K562 (cell line): ENCODE measurements around the gene PRSS8. TPM values are rescaled to one million over a fixed set of nuclear protein-coding genes. Genes with fewer than 3 reads are reported as not detected.

Experiments used
- ARHGAP35 ChIP-seq: fragments of 450-650 bp; IDR thresholded peaks from 2 replicates; pipeline ENCODE4 v1.6.1; 2018; ENCODE audit not compliant: partially characterized antibody
- CREM ChIP-seq: IDR thresholded peaks from 2 replicates; pipeline ENCODE4 v1.6.1; 2014; ENCODE audit warnings: antibody characterized with exemption, low read depth
- ELF2 ChIP-seq: fragments of 250-450 bp; sonication (Bioruptor Pico); IDR thresholded peaks from 2 replicates; pipeline ENCODE4 v1.5.0; 2021; ENCODE audit warnings: mild to moderate bottlenecking
- EP300 ChIP-seq: IDR thresholded peaks from 2 replicates; pipeline ENCODE4 v1.6.1; 2012; ENCODE audit warnings: low read length, improper control_type of control experiment
- GABPB1 ChIP-seq: sonication (generic); formaldehyde crosslinking; IDR thresholded peaks from 2 replicates; pipeline ENCODE4 v1.8.0; 2022; ENCODE audit warnings: mild to moderate bottlenecking, missing genetic modification reagents
- GTF2A2 ChIP-seq: IDR thresholded peaks from 2 replicates; pipeline ENCODE4 v1.6.1; 2016; ENCODE audit warnings: mild to moderate bottlenecking, missing genetic modification characterization, missing compliant biosample characterization
- HDAC8 ChIP-seq: fragments of 450-650 bp; IDR thresholded peaks from 2 replicates; pipeline ENCODE4 v1.6.1; 2016; ENCODE audit warnings: mild to moderate bottlenecking, missing genetic modification characterization, moderate library complexity, missing compliant biosample characterization
- KAT8 ChIP-seq: fragments of 450-650 bp; IDR thresholded peaks from 2 replicates; pipeline ENCODE4 v1.6.1; 2016; ENCODE audit warnings: low read depth, mild to moderate bottlenecking
- NCOA6 ChIP-seq: fragments of 450-650 bp; IDR thresholded peaks from 2 replicates; pipeline ENCODE4 v1.6.1; 2017; ENCODE audit warnings: mild to moderate bottlenecking
- NFXL1 ChIP-seq: fragments of 450-650 bp; formaldehyde crosslinking; IDR thresholded peaks from 2 replicates; pipeline ENCODE4 v1.4.0; 2021; ENCODE audit warnings: mild to moderate bottlenecking
- POLR2AphosphoS2 ChIP-seq: IDR thresholded peaks from 2 replicates; pipeline ENCODE4 v1.6.1; 2012; ENCODE audit warnings: low read length, improper control_type of control experiment
- SMAD1 ChIP-seq: fragments of 150-350 bp; IDR thresholded peaks from 2 replicates; pipeline ENCODE4 v1.6.1; 2014; ENCODE audit warnings: low read length, low read depth; ENCODE audit not compliant: partially characterized antibody
- SNIP1 ChIP-seq: fragments of 450-650 bp; IDR thresholded peaks from 2 replicates; pipeline ENCODE4 v1.7.1; 2017; ENCODE audit warnings: low read depth, mild to moderate bottlenecking
- SPI1 ChIP-seq: IDR thresholded peaks from 2 replicates; pipeline ENCODE4 v1.6.1; 2011; ENCODE audit warnings: low read depth, low read length, control low read depth, borderline replicate concordance
- TAF15 ChIP-seq: fragments of 200-400 bp; formaldehyde crosslinking; IDR thresholded peaks from 2 replicates; pipeline ENCODE4 v1.6.1; 2017; ENCODE audit warnings: mild to moderate bottlenecking, low read depth, low read length, moderate library complexity
- TEAD1 ChIP-seq, 2 experiments: fragments of 450-650 bp in 1 of 2; sonication (generic) in 1 of 2; formaldehyde crosslinking; IDR thresholded peaks; 2 replicates each; pipeline versions ENCODE4 v1.4.0 to v1.8.0; 2020 to 2022; ENCODE audit warnings: mild to moderate bottlenecking in 2 of 2, missing genetic modification reagents in 1 of 2
- ZNF212 ChIP-seq: fragments of 450-650 bp; formaldehyde crosslinking; IDR thresholded peaks from 2 replicates; pipeline ENCODE4 v1.4.0; 2020; ENCODE audit warnings: mild to moderate bottlenecking
- ZNF507 ChIP-seq: conservative IDR thresholded peaks from 2 replicates; pipeline ENCODE4 v1.6.1; 2017; ENCODE audit warnings: missing genetic modification characterization, missing compliant biosample characterization
- ZNF668 ChIP-seq: fragments of 250-450 bp; sonication (Bioruptor Pico); IDR thresholded peaks from 2 replicates; pipeline ENCODE4 v1.8.0; 2022; ENCODE audit warnings: mild to moderate bottlenecking, inconsistent platforms
- ZNF780A ChIP-seq: fragments of 250-450 bp; sonication (Bioruptor Pico); IDR thresholded peaks from 2 replicates; pipeline ENCODE4 v1.5.0; 2021; ENCODE audit warnings: mild to moderate bottlenecking
- polyA plus RNA-seq, 8 experiments: library from polyadenylated mRNA; depleted of rRNA in 4 of 8; stranded (reverse) in 5 of 8; unstranded in 3 of 8; fragments of >200 nt; fragmentation: Nextera tagmentation in 2 of 8; fragmentation: Illumina TruSeq in 1 of 8; extraction: Ambion mirVana in 2 of 8; extraction: Trizol in 1 of 8; gene quantifications; 2 replicates each; pipeline versions ENCODE4 v1.2.1 to v1.2.3, GENCODE V29; 2011 to 2014; ENCODE audit warnings: inconsistent platforms in 1 of 8, missing spikeins in 1 of 8
- total RNA-seq, 7 experiments: library from RNA; depleted of rRNA in 6 of 7; stranded (reverse); fragments of >200 nt in 6 of 7; fragmentation: Illumina TruSeq in 2 of 7; extraction: Trizol in 2 of 7; gene quantifications; 2 replicates each; pipeline versions ENCODE4 v1.2.1 to v1.2.3, GENCODE V29; 2011 to 2021; ENCODE audit warnings: low replicate concordance in 1 of 7
- TF ChIP-seq, protein P1 (sequence below): sonication (generic); formaldehyde crosslinking; IDR thresholded peaks from 2 replicates; pipeline ENCODE4 v1.8.0; 2022; ENCODE audit warnings: mild to moderate bottlenecking, missing genetic modification reagents
- TF ChIP-seq, protein P2 (sequence below): sonication (generic); formaldehyde crosslinking; IDR thresholded peaks from 2 replicates; pipeline ENCODE4 v1.9.0; 2022; ENCODE audit warnings: mild to moderate bottlenecking, missing genetic modification reagents
- TF ChIP-seq, protein P3 (sequence below): IDR thresholded peaks from 2 replicates; pipeline ENCODE4 v1.6.1; 2011; ENCODE audit warnings: borderline replicate concordance, low read depth, mild to moderate bottlenecking, moderate library complexity, low read length; ENCODE audit not compliant: insufficient read depth, poor library complexity, severe bottlenecking
- TF ChIP-seq, protein P4 (sequence below): fragments of 450-650 bp; IDR thresholded peaks from 2 replicates; pipeline ENCODE4 v1.6.1; 2017; ENCODE audit warnings: mild to moderate bottlenecking, moderate library complexity
- TF ChIP-seq, protein P5 (sequence below): fragments of 250-450 bp; sonication (Bioruptor Pico); IDR thresholded peaks from 2 replicates; pipeline ENCODE4 v1.8.0; 2022; ENCODE audit warnings: moderate library complexity, mild to moderate bottlenecking, inconsistent platforms

PRSS8 gene
- total and polyA plus RNA-seq, 9 of the 15 experiments (the other 6 are each of a cell fraction or from before 2014, with no cell fraction given) = 0.25 to 3.9 (median 1.3) TPM; not detected in 1

DNA sequence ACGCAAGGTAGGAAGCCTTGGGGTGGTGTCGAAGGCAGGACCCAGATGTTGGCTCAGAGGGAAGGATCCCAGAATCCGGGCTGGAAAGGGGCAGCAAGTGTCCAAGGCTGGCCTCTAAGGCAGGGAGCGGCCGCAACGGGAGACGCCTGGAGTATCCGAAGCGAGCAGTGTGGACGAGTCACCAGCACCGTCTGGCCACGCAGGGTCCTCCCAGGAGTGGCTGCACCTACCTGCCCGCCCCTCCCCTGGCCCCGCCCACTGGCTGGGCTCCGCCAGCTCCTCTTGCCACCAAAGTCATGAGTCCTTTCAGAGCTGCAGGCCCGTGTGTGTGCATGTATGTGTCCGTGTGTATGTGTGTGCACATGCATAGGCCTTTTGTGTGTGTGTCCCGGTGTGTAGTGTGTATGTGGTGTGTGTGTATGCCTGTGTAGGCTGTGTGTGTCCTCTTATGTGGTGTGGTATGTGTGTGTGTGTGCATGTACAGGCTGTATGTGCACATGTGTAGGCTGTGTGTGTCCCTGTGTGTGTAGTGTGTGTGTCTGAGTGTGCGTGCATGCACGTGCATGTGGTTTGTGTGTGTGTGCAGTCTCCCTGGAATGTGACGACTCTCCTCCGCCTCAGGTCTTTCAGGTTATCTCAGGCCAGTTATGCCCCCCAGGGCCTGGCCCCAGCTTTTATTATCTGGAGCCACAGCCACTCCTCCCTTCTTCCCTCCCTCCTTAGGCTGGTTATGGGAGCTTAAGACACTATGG, at the start of gene PRSS8 (continued):
- TF ChIP-seq, protein P1, sequence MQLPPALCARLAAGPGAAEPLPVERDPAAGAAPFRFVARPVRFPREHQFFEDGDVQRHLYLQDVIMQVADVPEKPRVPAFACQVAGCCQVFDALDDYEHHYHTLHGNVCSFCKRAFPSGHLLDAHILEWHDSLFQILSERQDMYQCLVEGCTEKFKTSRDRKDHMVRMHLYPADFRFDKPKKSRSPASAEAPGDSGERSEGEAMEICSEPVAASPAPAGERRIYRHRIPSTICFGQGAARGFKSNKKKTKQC = no peak
- TF ChIP-seq, protein P2, sequence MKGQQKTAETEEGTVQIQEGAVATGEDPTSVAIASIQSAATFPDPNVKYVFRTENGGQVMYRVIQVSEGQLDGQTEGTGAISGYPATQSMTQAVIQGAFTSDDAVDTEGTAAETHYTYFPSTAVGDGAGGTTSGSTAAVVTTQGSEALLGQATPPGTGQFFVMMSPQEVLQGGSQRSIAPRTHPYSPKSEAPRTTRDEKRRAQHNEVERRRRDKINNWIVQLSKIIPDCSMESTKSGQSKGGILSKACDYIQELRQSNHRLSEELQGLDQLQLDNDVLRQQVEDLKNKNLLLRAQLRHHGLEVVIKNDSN = no peak; the same call in 1 of the 2 replicates
- TF ChIP-seq NCOA6 (no peak), GABPB1 (no peak), KAT8 (no peak), ZNF212 (CRISPR knock-in tag) (no peak), CREM (no peak), SPI1 (no peak), ZNF668 (no peak), GTF2A2 (tag) (no peak), TEAD1 (CRISPR knock-in tag; IDR thresholded peaks at IDR 0.05) (peak in 1 of 2 experiments; percentile 51; a peak in 1 of 4 replicates), NFXL1 (CRISPR knock-in tag) (no peak), POLR2AphosphoS2 (no peak), HDAC8 (tag) (no peak), SMAD1 (no peak), EP300 (no peak), ARHGAP35 (peak; percentile 74), ELF2 (CRISPR knock-in tag) (no peak), TAF15 (no peak), ZNF780A (CRISPR knock-in tag) (no peak), ZNF507 (tag) (no peak), SNIP1 (no peak)
- TF ChIP-seq, protein P3, sequence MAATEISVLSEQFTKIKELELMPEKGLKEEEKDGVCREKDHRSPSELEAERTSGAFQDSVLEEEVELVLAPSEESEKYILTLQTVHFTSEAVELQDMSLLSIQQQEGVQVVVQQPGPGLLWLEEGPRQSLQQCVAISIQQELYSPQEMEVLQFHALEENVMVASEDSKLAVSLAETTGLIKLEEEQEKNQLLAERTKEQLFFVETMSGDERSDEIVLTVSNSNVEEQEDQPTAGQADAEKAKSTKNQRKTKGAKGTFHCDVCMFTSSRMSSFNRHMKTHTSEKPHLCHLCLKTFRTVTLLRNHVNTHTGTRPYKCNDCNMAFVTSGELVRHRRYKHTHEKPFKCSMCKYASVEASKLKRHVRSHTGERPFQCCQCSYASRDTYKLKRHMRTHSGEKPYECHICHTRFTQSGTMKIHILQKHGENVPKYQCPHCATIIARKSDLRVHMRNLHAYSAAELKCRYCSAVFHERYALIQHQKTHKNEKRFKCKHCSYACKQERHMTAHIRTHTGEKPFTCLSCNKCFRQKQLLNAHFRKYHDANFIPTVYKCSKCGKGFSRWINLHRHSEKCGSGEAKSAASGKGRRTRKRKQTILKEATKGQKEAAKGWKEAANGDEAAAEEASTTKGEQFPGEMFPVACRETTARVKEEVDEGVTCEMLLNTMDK = no peak
- TF ChIP-seq, protein P4, sequence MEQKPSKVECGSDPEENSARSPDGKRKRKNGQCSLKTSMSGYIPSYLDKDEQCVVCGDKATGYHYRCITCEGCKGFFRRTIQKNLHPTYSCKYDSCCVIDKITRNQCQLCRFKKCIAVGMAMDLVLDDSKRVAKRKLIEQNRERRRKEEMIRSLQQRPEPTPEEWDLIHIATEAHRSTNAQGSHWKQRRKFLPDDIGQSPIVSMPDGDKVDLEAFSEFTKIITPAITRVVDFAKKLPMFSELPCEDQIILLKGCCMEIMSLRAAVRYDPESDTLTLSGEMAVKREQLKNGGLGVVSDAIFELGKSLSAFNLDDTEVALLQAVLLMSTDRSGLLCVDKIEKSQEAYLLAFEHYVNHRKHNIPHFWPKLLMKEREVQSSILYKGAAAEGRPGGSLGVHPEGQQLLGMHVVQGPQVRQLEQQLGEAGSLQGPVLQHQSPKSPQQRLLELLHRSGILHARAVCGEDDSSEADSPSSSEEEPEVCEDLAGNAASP = no peak
- TF ChIP-seq, protein P5, sequence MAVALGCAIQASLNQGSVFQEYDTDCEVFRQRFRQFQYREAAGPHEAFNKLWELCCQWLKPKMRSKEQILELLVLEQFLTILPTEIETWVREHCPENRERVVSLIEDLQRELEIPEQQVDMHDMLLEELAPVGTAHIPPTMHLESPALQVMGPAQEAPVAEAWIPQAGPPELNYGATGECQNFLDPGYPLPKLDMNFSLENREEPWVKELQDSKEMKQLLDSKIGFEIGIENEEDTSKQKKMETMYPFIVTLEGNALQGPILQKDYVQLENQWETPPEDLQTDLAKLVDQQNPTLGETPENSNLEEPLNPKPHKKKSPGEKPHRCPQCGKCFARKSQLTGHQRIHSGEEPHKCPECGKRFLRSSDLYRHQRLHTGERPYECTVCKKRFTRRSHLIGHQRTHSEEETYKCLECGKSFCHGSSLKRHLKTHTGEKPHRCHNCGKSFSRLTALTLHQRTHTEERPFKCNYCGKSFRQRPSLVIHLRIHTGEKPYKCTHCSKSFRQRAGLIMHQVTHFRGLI (CRISPR knock-in tag) = no peak
